ENCODE data around the gene DCBLD2.

DCBLD2 gene

DNA sequence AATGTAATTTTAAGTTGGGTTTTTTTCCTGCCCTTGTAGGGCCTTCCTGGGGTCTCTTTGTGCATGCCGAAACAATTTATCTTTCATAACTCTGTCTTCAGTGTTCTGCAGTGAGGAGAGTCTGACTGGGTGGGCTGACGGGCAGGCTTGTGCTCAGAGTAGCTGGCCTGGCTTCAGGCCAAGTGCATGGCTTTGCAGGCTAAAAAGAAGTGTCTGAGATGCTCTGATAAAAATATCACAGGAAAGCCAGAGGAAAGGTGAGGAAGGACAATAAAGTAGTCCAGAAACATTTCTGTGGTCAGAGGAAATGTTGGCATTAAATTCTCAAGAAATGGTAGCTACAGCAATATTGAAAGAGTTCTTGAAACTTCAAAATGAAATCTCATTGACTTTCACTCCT, 112.8 kb downstream of the DCBLD2 start:
- no peak for DNase-seq

- DNase-seq: no peak
Measured at GRCh38 chr3:98787181-98787580, 114.3 kb downstream of the DCBLD2 start.

DNA sequence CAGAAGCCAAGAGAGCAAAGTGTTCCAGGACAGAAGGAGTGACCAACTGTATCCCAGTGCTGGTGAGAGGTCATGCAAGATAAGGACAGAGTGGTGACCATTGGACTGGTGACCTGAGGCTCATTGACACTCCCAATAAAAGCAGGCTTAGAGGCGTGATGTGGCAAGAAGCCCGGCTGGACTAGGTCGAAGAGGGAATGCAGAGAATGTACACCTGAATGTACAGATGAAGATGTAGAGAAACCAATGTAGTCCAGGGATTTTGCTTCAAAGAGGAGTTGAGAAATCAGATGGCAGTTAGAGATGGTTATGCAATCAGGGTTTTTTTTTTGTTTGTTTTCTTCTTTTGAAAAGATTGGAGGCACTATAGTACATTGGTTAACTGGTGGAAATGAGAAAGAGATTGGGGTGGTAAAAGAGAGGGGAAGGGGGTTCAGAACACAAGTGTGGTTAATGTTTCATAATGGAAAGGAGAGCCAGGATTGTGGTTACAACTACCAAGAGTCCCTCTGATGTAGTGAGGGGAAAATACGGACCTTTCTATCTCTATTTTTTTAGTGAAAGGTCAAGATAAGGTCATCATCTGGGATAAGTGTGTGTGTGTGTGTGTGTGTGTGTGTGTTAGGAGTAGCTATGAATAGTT, 115.0 kb downstream of the DCBLD2 start:
- no peak for DNase-seq

- no peak for DNase-seq
Measured at GRCh38 chr3:98784666-98785600, 116.6 kb downstream of the DCBLD2 start.

GRCh38 chr3:98784042-98784441, 117.5 kb downstream of the DCBLD2 start:
- no peak for DNase-seq

DNA sequence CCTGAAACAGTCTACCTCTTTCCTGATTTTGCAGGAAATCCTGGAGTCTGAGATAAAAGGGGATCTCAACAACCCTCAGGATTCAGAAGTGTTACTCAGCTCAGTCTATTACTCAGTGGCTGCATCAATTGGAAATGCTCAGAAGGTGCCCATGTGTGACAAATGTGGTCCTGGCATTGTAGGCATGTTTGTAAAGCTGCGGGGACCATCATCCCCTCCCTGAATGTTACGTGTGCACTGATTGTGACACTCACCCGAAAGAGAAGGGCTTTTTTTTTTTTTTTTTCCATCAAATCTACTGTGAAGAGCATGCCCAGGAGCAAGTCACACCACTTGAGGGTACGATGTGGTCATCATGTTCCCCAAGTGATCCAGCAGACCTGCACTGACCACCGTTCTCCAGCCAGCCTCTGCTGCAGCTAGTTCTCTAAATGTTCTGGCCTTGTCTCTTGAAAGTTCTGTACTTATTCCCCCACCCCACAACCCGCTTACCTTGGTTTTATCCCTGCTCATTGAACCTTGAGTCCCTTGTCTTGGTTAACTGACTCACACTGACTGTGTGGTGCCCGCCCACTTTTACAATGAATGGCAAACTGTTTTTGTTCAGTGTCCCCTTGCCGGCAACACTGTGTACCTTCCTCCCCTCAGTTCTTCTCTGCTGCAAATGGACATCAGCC, 118.5 kb downstream of the DCBLD2 start:
- DNase-seq: no peak

- no peak for DNase-seq
Measured at GRCh38 chr3:98780343-98780742, 121.2 kb downstream of the DCBLD2 start.

- no peak for DNase-seq
Measured at GRCh38 chr3:98779541-98780335, 121.8 kb downstream of the DCBLD2 start.

DNA sequence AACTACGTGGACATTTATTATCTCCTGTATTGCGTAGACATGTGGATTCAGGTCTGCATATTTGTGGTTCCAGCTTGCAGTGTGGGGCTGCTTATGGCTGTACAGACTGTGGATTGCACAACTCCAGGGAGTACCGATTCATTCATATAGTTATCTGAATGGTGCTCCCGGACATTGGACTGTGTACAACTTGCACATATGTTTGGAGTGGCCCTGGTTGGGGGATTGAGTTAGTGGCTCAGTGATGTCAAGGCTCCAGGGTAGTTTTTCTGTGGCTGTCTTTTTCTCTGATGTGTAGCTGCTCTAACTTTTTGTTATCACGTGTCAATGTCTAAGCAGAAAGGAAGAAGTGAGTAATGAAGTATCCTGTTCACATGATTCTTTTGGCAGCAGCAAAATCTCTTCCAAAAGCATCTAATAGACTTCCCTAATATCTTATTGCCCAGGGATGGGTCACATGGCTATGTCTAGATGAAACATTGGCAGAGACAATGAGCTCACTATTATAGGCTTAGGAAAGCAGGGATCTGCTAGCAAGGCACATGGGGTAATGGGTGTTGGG, 122.6 kb downstream of the DCBLD2 start:
- DNase-seq: no peak

- no peak for DNase-seq
Measured at GRCh38 chr3:98778383-98778782, 123.1 kb downstream of the DCBLD2 start.

GRCh38 chr3:98777801-98778220, 123.7 kb downstream of the DCBLD2 start:
- DNase-seq: no peak

DNA sequence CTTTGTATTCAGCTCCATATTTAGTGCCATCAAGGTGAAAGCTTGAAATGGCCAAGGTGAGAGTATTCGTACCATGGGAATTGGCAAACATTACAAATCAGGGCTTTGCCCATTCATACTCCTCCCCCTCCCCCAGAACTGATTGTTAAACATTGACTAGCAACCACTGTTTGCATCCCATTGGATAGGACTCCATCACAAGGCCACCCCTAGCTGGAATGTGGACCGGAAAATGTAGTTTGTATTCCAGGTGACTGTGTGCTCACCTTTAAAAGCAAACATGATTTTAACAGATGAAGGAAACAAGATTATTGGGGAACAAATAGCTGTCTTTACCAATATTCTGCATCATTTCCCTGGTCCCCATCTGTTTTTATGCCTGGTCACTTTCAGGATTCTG, 124.2 kb downstream of the DCBLD2 start:
- no peak for DNase-seq

GRCh38 chr3:98776140-98776493, 125.4 kb downstream of the DCBLD2 start:
- DNase-seq: no peak

GRCh38 chr3:98775459-98776139, 125.9 kb downstream of the DCBLD2 start:
- no peak for DNase-seq

DNA sequence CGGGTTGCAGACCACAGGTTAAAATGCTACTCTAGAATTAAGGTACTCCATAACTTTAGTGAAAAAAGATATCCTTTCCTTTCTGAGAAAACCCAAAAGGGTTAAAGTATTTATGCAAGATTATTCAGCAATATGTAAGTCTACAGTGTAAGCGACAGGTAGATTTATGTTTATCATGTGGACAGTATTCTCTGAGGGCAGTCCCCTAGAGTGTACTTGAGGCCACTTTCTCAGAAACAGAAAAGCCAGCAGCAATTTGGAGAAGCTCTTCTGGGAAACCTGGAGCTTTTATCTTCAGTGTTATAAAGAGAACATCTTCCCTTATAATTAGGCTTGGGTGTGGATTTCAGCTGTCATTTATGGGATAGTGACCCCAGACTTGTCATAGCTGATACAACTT, 129.5 kb downstream of the DCBLD2 start:
- no peak for DNase-seq

DNA sequence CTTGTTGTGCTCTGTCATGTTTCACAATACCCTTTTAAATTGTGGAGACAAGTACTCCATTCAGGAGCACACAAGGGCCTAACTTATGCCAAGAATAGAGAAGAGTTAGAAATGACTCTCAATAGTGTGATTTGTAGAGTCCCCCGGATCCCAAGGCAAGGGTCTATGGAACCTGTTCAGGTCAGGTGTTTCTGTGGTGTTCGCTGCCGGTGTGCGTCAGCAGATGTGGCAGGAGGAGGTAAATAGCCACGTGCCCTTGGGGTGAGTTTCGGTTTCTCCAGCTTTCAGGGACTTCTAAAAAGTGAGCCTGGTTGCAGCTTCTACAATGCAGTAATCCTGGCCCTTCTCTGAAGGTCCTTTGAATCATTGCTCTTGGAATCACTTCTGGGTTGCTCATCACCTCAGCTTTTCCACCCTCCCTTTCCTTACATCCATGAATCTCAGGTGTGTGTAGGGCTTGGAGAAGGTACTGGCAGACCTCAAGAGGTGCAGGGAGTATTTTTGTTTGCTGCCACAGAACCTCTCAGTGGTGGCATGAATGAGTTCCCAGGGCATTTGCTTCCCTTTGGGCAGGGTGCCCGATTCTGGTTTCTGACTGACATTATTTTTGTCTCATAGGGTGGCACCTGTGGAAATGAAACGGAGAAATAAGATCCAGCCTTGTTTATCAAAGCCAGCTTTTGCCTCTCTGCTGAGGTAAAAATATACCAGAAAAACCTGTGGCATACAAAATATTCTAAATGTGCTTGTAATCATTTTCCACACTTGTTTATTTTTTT, 131.0 kb downstream of the DCBLD2 start:
- DNase-seq: no peak

GRCh38 chr3:98769448-98769847, 132.0 kb downstream of the DCBLD2 start:
- no peak for DNase-seq

GRCh38 chr3:98768961-98769360, 132.5 kb downstream of the DCBLD2 start:
- no peak for DNase-seq

DNA sequence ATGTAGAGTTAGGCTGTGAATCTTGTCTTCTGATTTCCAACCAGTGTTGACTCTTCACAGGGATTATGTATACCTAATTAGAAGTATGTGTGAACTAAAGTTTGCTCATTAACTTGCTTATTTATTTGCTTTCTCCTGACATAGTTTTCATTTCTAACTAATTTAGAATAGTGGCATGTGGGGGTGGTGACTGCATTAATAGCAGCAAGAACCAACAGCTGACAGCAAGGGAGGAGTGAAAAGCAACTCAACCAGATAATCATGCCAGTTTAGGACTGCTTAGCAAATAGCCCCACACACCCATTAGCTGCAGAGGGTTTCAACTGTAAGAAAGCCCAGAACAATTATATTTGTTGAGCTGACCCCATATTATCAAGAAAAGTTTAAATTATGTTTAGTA, 134.6 kb downstream of the DCBLD2 start:
- no peak for DNase-seq

DNA sequence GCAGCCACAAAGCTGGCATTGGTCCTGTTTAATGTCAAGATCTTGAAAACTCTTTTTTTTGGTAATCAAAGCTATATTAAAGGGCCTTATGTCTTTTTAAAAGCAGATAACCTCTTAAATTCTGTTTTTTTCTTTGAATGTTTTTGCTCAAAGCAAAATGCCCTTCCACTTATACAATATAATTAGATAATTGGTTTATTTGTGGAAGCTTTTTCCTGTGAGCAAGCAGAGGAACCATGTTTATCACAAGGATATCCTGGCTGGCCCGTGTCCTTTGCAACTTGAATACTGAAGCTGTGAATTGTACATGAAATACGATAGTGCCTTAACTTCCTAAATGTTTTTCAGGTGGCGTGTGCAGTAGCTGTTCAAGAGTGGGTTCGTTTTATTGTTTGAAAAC, 135.8 kb downstream of the DCBLD2 start:
- DNase-seq: no peak

DNA sequence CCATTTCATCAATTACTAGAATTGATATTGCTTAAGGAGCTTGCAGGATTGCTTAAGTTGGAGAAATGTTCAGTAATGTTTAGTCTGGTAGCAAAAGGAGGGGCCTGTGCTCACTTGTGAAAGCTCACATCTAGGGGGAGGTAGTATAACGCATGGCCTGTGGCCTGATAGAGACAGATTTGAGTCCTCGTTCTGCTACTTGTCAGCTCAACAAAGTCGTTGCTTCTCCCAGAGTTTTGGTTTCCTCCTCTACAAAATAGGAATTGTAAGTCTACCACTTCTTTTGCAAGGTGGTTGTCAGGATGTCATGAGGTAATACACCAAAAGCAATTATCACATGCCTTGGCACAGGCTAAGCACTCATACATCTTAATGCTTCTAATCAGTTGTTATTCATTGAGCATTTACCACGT, 137.0 kb downstream of the DCBLD2 start:
- DNase-seq: no peak

Measured in NCI-H1048 (cell line).